MCF 10A (cell line): Measurements from ENCODE around the gene DDX59. TPM values are rescaled to one million over a fixed set of nuclear protein-coding genes. Genes with fewer than 3 reads are reported as not detected.

Source experiments
- BruUV-seq: library from RNA; stranded (reverse); fragments of 400-500 nt; replicated peaks from 2 replicates; lab custom pipeline; 2021; lab: Mats Ljungman, UMichigan
- CTCF ChIA-PET: fragments of 300-600 bp; sonication (Branson Sonifier 250); formaldehyde crosslinking; extraction: SDS; loops from one replicate; lab custom pipeline; 2021; ENCODE audit warnings: antibody characterized with exemption, inconsistent platforms; lab: Yijun Ruan, JAX
- POLR2A ChIA-PET: fragments of 300-600, 350-650 bp; sonication (Branson Sonifier 250); formaldehyde crosslinking; extraction: SDS; loops from one replicate; lab custom pipeline; 2020; ENCODE audit warnings: antibody characterized with exemption, inconsistent platforms; lab: Yijun Ruan, JAX
- DNase-seq: peaks from one replicate; pipeline ENCODE4 v3.0.0-alpha.2; 2018; ENCODE audit not compliant: unreplicated experiment
- H3K27ac Mint-ChIP-seq: one replicate; pipeline ENCODE4 v1.8.0; 2022; ENCODE audit warnings: mild to moderate bottlenecking, low read depth, mixed read lengths; ENCODE audit not compliant: unreplicated experiment
- H3K27me3 Mint-ChIP-seq: one replicate; pipeline ENCODE4 v1.8.0; 2022; ENCODE audit warnings: mixed read lengths; ENCODE audit not compliant: insufficient read depth, unreplicated experiment
- H3K36me3 Mint-ChIP-seq: one replicate; pipeline ENCODE4 v1.8.0; 2022; ENCODE audit warnings: mild to moderate bottlenecking, moderate library complexity, mixed read lengths; ENCODE audit not compliant: insufficient read depth, unreplicated experiment
- H3K4me1 Mint-ChIP-seq: one replicate; pipeline ENCODE4 v1.8.0; 2022; ENCODE audit warnings: mixed read lengths; ENCODE audit not compliant: insufficient read depth, unreplicated experiment
- H3K4me3 Mint-ChIP-seq: one replicate; pipeline ENCODE4 v1.8.0; 2022; ENCODE audit warnings: mild to moderate bottlenecking, moderate library complexity, mixed read lengths; ENCODE audit not compliant: unreplicated experiment
- H3K9me3 Mint-ChIP-seq: one replicate; pipeline ENCODE4 v1.8.0; 2022; ENCODE audit warnings: mixed read lengths; ENCODE audit not compliant: unreplicated experiment
- intact Hi-C: fragments of 100-400 bp; cut with micrococcal nuclease; formaldehyde crosslinking; loops from 2 replicates; pipeline ENCODE4 v1.14.1; 2022
- total RNA-seq: library from RNA; stranded (reverse); gene quantifications from 2 replicates; pipeline ENCODE4 v1.2.3, GENCODE V29; 2022
- TF ChIP-seq, protein P1 (sequence below): fragments of 200-600 bp; IDR thresholded peaks from one replicate; pipeline ENCODE4 v1.8.0; 2022; ENCODE audit warnings: antibody characterized with exemption, mild to moderate bottlenecking; ENCODE audit not compliant: unreplicated experiment

The DDX59 gene
- total RNA-seq, 1 experiment from 2014 or later = 50.7 TPM

DNA sequence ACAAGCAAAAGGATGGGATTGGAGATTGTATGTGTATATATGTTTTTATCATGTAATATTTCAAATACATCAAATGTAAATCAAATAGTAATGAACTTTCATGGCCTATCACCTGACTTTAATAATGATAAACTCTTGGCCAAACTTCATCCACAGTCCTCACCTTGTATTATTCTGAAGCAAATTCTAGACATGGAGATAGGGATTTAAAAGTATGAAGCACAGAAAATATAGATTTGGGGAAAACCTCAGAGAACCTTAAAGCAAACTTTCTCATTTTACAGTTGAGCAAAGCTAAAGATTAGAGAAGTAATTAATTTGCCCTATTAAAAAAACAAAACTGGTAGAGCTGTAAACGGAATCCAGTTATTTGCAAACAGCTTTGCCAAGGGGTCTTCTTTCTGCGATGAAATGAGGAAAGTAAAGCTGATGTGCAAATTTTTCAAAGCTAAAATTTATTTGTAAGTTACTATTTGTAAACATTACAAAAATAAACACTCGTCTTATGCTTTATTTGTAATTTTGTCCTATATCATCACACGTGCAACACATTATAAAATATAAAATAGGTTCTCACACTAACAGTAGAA lies 29.2 kb downstream of the DDX59 start:
- BruUV-seq = TSS peak; percentile 98
- TF ChIP-seq, protein P1, sequence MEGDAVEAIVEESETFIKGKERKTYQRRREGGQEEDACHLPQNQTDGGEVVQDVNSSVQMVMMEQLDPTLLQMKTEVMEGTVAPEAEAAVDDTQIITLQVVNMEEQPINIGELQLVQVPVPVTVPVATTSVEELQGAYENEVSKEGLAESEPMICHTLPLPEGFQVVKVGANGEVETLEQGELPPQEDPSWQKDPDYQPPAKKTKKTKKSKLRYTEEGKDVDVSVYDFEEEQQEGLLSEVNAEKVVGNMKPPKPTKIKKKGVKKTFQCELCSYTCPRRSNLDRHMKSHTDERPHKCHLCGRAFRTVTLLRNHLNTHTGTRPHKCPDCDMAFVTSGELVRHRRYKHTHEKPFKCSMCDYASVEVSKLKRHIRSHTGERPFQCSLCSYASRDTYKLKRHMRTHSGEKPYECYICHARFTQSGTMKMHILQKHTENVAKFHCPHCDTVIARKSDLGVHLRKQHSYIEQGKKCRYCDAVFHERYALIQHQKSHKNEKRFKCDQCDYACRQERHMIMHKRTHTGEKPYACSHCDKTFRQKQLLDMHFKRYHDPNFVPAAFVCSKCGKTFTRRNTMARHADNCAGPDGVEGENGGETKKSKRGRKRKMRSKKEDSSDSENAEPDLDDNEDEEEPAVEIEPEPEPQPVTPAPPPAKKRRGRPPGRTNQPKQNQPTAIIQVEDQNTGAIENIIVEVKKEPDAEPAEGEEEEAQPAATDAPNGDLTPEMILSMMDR = no peak
- peak overlapping the region; percentile 4 for H3K4me3 Mint-ChIP-seq
- no peak for DNase-seq
- H3K36me3 Mint-ChIP-seq = peaks cover 34% of the 10 kb centered on the region
- H3K4me1 Mint-ChIP-seq = peaks cover 20% of the 10 kb centered on the region
- no peaks in the 10 kb centered on the region for H3K27me3 Mint-ChIP-seq
- intact Hi-C loops = loop anchor here (1.0 kb wide), 1 partner anchor 30 kb away; no protein-coding TSS in a partner anchor
- ChIA-PET CTCF (interaction anchor here (0.5 to 3.4 kb wide), 13 partner anchors 9 to 163 kb away, joined by 3 to 21 read pairs (median 3); no protein-coding TSS in a partner anchor), POLR2A (interaction anchor here (0.6 to 14.2 kb wide), 28 partner anchors 11 to 659 kb away, joined by 3 to 208 read pairs (median 10); partner anchors contain the start of genes CAMSAP2, DDX59 and KIF14)
- H3K27ac Mint-ChIP-seq = peak overlapping the region; percentile 55
- H3K9me3 Mint-ChIP-seq = no peaks in the 10 kb centered on the region

DNA sequence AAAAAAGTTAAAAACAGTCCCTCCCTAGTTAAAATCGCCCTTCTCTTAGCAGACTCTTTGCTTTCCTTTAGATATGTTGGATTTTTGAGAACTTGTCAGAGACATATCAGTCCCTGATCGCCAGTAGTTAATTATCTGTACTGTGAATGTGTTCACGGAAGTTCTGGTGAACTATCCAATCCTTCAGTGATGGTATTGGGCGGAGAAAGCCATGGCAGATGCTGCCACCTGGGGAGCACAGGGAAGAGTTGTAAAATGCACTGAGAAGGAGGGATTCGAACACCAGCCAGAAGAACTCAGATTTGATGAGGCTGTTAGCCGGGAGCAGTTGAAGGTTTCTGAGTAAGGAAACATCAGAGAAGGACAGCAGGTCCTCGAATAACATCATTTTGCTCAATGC lies 31.6 kb downstream of the DDX59 start:
- CTCF ChIA-PET = interaction anchor here (1.0 kb wide), 1 partner anchor 823 kb away, joined by 4 read pairs; no protein-coding TSS in a partner anchor
- Mint-ChIP-seq H3K27ac (no peak overlapping the region), H3K36me3 (peaks cover 11% of the 10 kb centered on the region), H3K9me3 (no peaks in the 10 kb centered on the region), H3K27me3 (no peaks in the 10 kb centered on the region), H3K4me3 (no peak overlapping the region), H3K4me1 (peaks cover 20% of the 10 kb centered on the region)
- POLR2A ChIA-PET = interaction anchor here (0.7 to 14.2 kb wide), 4 partner anchors 13 to 186 kb away, joined by 3 to 208 read pairs (median 16); partner anchors contain the start of genes CAMSAP2 and DDX59
- TF ChIP-seq, protein P1 = no peak
- intact Hi-C loops = no loop called here
- no TSS peak for BruUV-seq
- DNase-seq = no peak

DNA sequence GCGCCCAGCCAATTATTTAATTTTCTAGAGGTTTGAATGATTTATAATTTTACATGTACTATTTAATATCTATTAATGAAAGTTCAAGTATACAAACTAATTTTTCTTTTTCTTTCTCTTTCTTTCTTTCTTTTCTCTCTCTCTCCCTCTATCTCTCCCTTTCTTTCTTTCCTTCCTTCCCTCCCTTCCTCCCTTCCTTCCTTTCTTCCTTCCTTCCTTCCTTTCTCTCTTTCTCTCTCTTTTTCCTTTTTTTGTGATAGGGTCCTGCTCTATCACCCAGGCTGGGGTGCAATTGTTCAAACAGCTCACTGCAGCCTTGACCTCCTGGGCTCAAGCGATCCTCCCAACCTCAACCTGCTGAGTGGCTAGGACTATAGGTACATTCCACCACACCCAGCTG lies 33.0 kb downstream of the DDX59 start:
- no peak for DNase-seq
- Mint-ChIP-seq H3K36me3 (peaks cover 6% of the 10 kb centered on the region), H3K27ac (no peak overlapping the region), H3K27me3 (no peaks in the 10 kb centered on the region), H3K4me1 (peaks cover 14% of the 10 kb centered on the region), H3K4me3 (no peak overlapping the region), H3K9me3 (no peaks in the 10 kb centered on the region)
- intact Hi-C loops = no loop called here
- BruUV-seq = no TSS peak
- ChIA-PET POLR2A (interaction anchor here (1.1 to 1.8 kb wide), 5 partner anchors 12 to 107 kb away, joined by 3 to 11 read pairs (median 4); partner anchors contain the start of genes CAMSAP2, DDX59 and KIF14), CTCF (interaction anchor here (1.1 to 4.4 kb wide), 4 partner anchors 14 to 192 kb away, joined by 3 to 39 read pairs (median 7); no protein-coding TSS in a partner anchor)
- TF ChIP-seq, protein P1 = no peak
